GM18861 (cell line): ENCODE data around the gene MAPK11.
A peak's percentile ranks its signal among the peaks of the same experiment; 100 is the strongest.
"Not testable (repeated sequence)": the region's sequence is repeated elsewhere in the genome, so short reads cannot be mapped to it uniquely, and the experiment has no call there.

Experiments
- ATAC-seq: cut with Tn5 transposase; IDR thresholded peaks from one replicate; pipeline ENCODE4 v1.9.1; 2021; ENCODE audit not compliant: unreplicated experiment

The MAPK11 gene

DNA sequence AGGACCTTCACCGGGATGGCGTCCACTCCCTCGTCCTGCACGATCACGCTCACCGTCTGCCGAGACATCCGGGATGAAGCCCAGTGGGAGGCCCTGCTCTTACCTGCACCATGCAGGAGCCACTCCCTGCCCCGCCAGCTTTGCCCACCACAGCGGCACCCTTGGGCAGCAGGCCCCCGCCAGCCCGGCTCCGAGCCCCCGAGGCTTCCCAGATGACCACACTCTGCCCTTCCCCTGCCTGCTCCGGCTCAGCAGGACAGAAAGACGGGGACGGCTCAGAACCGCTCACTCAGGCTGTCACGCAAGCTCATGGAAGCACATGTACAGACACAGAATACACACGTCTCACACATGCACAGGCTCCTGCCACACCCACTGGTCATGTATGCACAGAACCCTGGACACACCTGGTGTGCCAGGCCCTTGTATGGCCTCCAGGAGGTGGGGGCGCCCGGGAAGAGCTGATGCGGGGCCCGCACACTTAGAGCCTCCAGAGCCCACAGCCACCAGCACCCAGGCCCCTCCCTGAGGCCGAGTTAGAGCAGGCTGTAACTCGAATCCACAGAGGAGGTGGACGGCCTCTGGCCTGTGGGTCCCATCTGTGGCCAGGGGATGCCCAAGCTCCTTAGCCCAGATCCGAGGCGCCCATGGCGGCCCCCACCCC, 8.9 kb upstream of the MAPK11 start:
- no peak for ATAC-seq

DNA sequence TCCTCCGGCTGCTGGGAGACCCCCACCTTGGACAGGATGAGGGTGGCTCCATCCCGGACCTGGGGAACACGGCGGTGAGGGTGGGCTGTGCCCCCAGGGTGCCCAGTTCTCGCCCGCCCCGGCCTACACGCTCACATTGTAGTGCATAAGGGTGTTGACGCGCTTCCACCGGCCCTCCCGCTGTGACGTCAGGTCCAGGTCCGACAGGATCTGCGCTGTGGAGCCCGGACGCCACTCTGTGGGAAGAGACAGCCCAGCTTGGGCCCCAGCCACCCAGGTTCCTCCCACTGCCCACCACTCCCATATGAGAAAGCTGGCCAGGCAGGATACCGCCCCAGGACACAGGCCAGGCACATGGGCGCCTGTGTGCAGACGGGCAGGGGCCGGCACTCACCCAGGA, 8.3 kb upstream of the MAPK11 start:
- no peak for ATAC-seq

DNA sequence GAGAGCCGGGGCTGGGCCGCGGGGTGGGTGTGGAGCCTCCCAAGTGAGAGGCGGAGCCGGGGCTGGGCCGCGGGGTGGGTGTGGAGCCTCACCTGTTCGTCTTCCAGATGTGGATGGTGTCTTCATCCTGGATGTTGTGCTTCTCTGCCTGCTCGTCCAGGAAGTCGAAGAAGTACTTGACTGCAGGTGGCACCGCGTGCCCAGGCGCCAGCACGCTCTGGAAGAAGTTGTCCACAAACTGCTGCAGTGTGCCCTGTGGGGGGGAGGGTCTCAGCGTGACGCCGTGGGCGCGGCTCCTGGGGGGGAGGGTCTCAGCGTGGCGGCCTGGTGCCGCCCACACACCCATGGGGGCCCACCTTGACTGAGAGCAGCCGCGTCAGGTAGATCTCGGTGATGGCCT, 7.6 kb upstream of the MAPK11 start:
- no peak for ATAC-seq

DNA sequence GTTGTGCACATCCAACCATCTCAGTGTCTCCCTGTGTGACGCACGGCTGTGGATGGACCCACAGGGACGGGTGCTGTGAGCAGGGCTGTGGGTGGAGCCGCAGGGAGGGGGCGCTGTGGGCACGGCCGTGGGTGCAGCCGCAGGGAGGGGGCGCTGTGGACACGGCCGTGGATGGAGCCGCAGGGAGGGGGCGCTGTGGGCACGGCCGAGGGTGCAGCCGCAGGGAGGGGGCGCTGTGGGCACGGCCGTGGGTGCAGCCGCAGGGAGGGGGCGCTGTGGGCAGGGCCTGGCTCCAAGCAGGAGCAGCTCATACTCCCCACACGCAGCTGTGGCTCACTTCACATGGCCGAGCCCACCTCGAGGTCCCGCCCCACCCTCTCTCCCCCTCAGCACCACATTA, 6.0 kb upstream of the MAPK11 start:
- peak; percentile 38 for ATAC-seq

DNA sequence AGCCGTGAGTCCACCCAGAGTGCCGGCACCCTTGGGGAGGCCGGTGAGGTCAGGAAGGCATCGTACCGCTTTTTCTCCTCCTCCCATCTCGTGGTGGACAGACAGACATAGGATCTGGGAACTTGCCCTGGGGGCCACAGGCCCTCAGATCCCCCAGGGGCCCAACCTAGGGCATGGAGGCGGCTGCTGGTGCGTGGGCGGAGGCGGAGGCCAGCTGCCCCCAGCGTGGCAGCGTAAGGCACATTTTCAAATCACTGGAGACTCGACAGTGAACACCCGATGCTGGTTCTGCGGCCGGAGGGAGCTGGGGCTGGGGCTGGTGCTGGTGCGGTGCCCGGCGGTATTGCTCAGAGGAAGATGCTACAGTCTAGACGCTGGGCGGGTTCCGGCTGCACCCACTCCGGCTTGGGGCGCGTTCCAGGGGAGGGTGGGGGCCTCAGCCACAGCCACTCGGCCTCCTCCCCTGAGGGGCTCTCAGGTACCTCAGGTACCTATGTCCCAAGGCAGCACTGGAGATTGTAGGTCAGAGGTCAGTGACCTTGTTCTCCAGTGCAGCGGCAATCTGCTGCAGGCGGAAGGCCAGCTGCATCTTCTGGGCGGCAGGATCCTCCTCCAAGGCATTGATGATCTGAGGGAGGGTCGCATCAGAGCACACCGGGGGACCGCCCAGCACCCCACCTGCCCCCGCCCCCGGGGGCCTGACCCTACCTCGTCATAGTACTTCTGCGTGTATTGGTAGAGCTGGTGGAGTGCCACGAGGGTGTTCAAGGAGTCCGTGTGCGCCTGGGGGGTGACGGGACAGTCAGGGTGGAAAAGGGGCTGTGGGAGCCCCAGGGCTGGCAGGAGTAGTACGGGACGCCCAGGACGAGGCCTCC, 5.2 kb upstream of the MAPK11 start:
- no peak for ATAC-seq

DNA sequence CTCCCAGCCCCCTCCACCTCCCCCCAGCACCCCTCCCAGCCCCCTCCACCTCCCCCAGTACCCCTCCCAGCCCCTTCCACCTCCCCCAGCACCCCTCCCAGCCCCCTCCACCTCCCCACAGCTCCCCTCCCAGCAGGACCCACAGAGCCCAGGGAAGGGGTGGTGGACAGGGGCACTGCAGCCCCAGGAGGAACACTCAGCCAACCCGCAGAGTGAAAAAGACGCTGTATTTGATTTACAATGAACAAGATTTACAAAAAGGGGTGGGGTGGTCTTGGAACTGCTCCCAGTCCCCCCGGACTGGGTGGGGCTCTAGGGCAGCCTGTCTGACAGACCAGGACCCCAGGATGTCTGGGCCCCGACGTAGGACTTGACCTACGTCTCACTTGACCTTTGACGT, 4.6 kb upstream of the MAPK11 start:
- ATAC-seq = no peak

DNA sequence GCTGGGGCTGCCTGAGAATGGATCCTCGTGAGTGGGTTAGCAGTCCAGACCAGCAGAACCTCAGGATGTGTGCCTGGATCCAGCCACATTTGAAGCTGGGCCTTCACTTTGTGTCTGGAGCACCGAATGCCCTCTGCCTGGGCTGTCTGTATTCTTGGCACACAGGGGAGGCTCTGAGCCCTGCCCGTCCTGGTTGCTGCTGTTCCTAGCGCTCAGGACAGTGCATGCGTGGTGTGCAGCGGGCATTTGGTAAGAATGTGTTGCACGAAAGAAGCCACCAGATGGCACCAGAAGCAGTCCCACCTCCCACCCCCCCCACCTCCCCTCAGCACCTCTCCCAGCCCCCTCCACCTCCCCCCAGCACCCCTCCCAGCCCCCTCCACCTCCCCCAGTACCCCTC, 4.1 kb upstream of the MAPK11 start:
- no peak for ATAC-seq

DNA sequence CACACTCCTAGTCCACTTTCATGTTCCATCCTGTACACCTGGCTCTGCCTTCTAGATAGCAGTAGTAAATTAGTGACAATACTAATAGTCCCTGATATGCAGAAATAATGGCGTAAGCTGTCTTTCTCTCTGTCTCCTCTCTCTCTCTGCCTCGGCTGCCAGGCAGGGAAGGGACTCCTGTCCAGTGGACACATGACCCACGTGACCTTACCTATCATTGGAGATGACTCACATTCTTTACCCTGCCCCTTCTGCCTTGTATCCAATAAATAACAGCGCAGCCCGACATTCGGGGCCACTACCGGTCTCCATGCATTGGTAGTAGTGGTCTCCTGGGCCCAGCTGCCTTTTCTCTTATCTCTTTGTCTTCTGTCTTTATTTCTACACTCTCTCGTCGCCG, 3.6 kb upstream of the MAPK11 start:
- ATAC-seq = not testable (repeated sequence)

DNA sequence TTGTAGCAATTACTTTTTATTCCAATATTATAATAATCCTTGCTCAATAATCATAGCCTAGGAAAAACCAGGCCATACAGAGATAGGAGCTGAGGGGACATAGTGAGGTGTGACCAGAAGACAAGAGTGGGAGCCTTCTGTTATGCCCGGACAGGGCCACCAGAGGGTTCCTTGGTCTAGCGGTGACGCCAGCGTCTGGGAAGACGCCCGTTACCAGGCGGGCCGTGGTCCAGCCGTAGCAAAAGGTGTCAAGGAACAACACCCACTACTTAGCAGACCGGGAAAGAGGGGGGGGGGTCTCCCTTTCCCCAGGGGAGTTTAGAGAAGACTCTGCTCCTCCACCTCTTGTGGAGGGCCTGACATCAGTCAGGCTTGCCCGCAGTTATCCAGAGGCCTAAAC, 3.2 kb upstream of the MAPK11 start:
- ATAC-seq = not testable (repeated sequence)

DNA sequence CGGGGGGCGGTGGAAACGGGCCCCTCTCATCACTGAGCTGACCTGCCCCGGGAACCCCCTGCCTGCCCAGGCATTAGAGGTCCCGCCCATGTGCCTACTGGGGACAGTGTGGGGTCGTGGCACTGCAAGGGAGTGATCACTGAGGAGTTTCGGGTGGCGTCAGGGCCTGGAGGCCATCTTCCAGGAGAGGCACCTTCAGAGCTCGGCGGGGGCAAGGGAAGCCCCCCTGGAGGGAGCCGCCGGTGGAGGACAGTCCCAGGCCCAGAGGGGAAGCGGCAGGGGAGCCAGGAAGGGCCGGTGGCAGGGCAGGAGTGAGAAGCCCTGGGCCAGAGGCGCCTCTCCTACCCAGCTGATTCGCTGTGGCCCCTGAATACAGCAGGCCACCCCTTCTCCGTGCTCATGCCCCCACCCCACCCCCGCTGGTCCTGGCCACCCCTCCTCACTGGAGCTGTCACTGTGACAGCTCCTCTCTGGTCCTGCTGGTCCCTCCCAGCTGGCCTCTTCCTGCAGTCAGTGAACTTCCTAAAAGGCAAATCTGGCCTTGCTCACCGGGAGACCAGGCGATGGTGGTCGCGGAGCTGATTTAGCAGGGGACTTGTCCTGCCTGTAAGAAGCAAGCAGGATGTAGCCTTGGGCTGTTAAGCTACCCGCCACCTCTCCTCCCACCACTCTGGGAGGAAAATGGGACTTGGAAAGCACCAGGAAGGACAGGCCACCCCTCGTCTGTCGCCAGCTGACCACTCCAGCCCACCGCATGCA, 2.0 kb upstream of the MAPK11 start:
- ATAC-seq = no peak

DNA sequence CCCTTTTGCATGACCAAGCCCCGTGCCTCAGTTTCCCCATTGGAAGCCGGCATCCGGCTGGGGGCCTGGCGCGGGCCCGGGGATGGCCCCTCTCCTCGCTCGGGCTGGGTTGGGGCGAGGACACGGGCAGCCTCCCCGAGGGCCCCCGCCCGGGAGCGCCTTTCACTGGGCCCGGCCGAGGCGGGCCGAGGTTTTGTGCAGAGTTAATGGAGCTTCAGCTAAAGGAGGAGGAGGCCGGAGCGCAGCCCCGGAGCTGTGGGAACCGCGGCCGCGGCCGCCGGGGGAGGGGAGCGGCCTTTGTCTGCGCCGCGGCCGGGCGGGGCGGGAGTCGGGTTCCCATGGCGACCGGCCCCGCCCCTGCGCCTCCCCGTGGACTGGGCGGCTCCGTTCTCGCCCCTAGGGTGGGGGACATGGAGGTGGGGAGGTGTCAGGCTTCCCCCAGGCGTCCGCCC, 1.4 kb upstream of the MAPK11 start:
- no peak for ATAC-seq

DNA sequence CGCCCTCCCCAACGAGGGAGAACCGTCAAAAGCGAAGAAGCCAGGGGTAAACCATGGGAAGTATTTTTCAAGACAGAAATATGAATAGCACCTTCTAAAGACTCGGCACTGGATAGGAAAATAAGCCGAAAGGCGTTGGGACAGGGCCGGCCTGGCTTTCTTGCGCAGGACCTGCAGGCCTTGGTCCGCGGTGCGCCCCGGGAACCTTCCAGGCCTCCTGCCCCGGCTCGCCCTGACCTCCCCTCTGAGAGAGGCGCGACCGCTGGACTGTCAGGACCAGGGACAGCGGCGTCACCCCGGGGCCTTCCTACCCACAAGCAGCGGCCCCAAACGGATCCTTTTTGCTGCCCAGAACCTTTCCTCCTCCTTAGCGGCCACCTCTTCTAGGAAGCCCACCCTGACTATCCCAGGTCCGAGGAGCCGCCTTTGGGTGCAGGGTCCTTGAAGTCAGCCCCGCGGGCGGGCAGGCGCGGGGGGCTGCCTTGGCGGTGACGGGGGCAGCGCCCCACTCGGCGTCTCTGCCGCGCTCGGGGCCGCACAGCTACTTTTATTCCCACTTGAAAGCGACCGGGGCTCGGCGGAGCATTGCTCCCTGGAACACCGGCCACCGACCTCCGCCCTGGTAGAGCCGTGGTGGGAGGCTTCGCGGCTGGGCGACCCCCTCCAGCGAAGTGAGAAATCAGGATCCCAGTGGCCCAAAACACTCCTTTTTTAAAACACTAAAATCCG, 650 bp upstream of the MAPK11 start:
- ATAC-seq = no peak

DNA sequence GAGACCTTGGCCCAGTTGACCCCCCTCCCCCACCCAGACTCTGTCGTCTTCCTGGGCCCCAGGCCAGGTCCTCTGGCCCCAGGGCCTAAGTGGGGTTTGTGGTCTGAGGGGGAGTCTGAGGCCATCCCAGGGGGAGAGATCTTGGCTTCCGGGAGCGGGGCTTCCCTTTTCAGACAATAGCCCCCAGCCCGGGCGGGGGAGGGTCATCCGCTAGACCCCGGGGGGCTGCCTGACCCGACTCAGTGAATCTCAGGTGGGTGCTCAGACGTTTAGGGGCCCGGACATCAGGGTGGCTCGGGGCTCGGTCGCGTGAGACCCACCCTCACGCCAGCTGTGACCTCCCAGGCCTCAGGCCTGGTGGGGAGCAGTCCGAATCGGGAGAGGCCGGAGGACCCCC, 609 bp downstream of the MAPK11 start:
- ATAC-seq = no peak

DNA sequence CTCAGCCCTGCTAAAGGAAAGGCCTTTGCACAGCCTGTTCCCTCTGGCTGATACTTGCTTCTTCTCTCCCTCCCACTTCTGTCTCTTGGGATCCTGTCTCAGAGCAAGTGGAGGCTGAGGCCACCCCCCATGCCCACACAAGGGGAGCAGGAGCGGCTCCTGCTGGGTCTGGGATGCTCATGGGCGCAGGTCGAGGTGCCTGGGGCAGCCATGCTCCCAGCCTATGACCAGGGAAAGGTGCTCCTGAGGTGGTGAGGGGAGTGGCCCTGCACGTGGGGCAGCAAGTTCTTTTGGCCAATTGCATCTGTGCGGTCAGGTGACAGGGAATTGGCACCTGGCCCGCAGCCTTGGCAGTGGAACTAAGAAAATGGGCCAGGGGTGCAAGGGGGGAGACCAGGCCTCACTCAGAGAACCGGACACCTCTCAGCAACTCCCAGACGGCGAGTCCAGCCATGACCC, 1.5 kb downstream of the MAPK11 start:
- ATAC-seq = no peak

DNA sequence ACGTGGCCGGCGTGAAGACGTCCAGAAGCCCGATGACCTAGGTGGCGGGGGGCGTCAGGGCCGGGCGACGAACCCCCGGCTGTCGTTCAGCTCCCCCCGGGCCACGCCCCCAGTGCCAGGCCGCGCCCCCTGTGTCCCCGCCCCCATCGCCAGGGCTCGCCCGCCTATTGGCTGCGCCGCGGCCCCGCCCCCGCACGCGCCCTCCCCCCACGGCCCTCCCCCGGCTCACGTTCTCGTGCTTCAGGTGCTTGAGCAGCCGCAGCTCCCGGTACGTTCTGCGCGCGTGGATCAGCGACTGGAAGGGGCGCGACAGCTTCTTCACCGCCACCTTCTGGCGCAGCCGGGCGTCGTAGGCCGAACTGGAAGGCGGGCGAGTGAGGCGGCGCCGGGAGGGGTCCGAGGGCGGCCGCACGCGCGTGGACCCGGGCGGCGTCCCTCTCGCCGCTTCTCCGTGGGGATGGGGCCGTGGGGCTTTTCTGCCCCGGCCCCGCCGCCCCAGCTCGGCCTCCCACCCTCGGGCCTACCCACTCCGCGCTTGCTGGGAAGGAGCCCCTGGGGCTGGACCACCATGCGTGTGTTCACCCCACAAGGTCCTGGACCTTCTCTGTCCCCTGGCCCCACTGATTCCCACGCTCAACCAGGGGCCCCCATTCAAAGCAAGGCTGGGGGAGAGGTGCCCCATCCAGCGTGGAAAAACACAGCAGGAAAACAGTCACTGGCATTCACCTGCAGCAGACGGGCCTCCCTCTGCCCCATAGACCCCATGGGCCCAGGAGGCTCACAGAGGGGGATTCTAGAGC, 2.4 kb downstream of the MAPK11 start:
- no peak for ATAC-seq

DNA sequence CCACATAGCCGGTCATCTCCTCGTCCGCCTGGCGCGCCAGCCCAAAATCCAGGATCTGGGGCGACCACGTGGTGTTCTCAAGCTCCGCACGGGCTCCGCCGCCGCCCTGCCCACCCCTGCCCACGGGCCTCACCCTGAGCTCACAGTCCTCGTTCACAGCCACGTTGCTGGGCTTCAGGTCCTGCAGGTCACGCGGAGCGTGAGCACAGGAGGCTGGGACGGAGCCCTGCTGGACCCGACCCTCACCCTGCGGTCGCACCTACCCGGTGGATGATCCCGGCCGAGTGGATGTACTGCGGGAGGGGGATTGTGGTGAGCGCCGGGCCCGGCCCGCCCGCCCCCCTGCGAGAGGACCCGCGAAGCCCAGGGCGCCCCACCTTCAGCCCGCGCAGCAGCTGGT, 3.2 kb downstream of the MAPK11 start:
- ATAC-seq = no peak

DNA sequence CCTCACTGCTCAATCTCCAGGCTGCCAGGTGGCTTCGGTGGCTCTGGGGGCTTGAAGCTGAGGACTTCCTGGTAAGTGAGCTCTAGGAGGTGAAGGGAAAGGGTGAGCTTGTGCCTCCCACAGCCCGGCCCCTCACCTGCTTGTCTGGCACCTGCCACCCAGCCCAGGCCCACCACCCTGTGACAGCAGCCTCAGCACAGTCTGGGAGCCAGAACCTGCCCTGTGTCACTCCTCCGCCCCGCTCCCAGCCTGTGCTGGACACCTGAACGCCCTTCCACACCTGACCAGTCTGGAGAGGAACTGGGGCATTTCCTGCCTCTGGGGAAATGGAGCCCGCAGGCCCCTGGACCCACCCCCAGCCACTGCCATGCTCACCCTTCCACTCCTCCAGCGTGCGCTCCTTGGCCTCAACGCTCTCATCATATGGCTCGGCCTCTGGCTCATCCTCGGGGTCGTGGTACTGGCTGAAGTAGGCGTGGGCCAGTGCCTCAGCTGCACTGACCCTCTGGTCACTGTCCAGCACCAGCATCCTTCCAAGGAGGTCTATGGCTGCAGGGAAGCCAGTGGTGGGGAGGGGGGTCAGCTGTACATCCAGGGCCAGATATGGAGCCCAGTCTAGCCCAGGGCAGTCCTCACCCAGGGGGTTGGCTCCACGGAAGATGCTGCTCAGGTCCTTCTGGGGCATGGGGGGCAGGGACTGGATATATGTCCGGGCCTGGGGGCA, 5.1 kb downstream of the MAPK11 start:
- ATAC-seq = no peak

DNA sequence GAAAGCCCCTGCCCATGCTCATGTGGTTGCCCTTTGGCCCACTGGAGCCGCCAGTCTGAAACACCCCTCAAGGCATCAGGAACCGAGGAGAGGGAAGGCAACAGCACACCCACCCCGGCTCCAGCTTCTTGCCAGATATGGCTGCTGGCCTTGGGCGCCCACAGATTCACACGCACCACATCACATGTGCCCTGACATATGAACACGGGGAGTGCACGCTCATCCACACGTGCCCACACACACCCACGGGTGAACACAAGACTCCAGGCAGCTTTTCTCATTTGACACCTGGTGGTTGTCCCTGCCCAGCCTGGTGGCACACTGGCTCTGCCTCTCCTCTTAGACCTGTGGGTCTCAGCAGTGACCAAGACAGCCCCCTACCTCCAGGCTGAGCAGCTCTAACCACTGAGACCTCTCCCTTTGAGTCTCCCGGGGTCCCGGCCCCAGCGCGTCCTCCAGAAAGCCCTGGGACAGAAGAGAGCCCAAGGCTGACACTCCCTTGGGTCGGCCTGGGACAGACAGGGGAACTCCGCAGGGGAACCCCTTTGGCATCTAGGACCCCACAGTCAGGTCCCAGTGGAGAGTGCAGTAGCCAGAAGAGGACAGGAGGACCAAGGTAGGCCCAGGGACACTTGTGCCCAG, 6.0 kb downstream of the MAPK11 start:
- no peak for ATAC-seq

DNA sequence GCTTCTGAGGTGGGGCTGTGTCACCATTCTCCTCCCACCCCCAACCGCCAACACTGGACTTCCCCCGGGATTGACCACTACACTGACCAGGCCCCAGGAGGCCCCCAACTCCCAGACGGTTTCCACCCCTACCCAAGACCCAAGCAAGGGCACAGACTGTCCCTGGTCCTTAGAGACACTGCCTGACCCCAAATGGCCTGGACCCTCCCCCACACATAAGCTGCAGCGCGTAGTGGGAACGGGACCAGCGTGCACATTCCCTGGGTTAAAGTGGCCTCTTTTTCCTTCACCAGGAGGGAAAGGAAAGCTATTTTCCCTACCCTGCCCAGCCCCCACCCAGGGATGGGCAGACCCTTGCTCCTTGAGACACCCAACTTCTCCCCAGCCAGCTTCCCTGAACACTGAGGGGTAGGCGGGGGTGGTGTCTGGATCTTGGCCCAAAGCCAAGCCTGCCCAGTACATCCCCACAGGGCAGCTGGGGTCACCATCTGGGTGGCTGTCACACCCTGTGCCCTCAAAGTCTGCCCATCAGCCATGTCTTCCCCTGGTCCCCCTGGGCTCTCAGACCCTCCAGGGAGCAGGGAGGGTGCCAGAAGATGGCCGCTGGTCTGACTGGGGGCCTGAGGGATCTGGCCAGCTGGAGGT, 7.1 kb downstream of the MAPK11 start:
- no peak for ATAC-seq
